Ovary (tissue), 3 donors: ENCODE measurements around the gene TMEM117.

Source experiments
- POLR2A ChIP-seq: fragments of 450-650 bp; IDR thresholded peaks from one replicate; pipeline ENCODE4 v1.6.1; 2017; ENCODE audit warnings: antibody characterized with exemption, mild to moderate bottlenecking, moderate library complexity
- TF ChIP-seq, protein P1 (sequence below), 3 donors: fragments of 450-650 bp in 2 of 3; fragments of 200-600 bp in 1 of 3; IDR thresholded peaks; one replicate each; pipeline versions ENCODE4 v1.5.1 to v1.8.0; 2016 to 2022; ENCODE audit warnings: antibody characterized with exemption in 3 of 3, mild to moderate bottlenecking in 1 of 3
- donor health status: DM: no; HTN: no; CAD: no.

DNA sequence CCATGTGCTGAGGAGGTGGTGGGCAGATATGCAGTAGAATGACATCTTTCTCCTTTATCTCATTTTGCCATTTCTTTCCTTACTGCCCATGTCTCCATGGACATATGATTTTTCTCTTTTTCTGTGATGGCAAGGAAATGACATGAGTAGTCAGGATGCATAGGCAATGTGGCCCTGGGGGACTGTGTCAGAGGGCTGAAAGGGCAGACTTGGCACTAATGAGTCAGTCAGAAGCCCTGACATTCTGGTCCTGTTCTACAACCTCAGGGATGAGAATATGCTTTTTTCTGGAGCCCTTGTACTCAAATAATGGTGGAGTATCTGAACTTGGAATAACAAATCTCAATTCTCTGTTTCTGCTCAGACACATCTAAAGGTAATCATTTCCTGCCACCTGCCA lies 167.8 kb downstream of the TMEM117 start:
- no peak for TF ChIP-seq POLR2A
- TF ChIP-seq, protein P1, sequence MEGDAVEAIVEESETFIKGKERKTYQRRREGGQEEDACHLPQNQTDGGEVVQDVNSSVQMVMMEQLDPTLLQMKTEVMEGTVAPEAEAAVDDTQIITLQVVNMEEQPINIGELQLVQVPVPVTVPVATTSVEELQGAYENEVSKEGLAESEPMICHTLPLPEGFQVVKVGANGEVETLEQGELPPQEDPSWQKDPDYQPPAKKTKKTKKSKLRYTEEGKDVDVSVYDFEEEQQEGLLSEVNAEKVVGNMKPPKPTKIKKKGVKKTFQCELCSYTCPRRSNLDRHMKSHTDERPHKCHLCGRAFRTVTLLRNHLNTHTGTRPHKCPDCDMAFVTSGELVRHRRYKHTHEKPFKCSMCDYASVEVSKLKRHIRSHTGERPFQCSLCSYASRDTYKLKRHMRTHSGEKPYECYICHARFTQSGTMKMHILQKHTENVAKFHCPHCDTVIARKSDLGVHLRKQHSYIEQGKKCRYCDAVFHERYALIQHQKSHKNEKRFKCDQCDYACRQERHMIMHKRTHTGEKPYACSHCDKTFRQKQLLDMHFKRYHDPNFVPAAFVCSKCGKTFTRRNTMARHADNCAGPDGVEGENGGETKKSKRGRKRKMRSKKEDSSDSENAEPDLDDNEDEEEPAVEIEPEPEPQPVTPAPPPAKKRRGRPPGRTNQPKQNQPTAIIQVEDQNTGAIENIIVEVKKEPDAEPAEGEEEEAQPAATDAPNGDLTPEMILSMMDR (IDR thresholded peaks at IDR 0.05) = no peak
